ENCODE data around the gene HORMAD2.

Gene HORMAD2

GRCh38 chr22:30114361-30114760, 34.1 kb downstream of the HORMAD2 start:
- DNase-seq = no peak

- no peak for DNase-seq
Observed at GRCh38 chr22:30115705-30116104, 35.4 kb downstream of the HORMAD2 start.

- no peak for DNase-seq
Observed at GRCh38 chr22:30116362-30117117, 36.3 kb downstream of the HORMAD2 start.

GRCh38 chr22:30117256-30117655, 37.0 kb downstream of the HORMAD2 start:
- DNase-seq = no peak

- no peak for DNase-seq
Observed at GRCh38 chr22:30118291-30118690, 38.0 kb downstream of the HORMAD2 start.

GRCh38 chr22:30121960-30122359, 41.7 kb downstream of the HORMAD2 start:
- no peak for DNase-seq

GRCh38 chr22:30123463-30123862, 43.2 kb downstream of the HORMAD2 start:
- DNase-seq = no peak

- no peak for DNase-seq
Observed at GRCh38 chr22:30127749-30128166, 47.5 kb downstream of the HORMAD2 start.

GRCh38 chr22:30128511-30128910, 48.2 kb downstream of the HORMAD2 start:
- DNase-seq = no peak

- no peak for DNase-seq
Observed at GRCh38 chr22:30129636-30130035, 49.4 kb downstream of the HORMAD2 start.

- DNase-seq = no peak
Observed at GRCh38 chr22:30132290-30132996, 52.2 kb downstream of the HORMAD2 start.

- no peak for DNase-seq
Observed at GRCh38 chr22:30140414-30140813, 60.1 kb downstream of the HORMAD2 start.

- no peak for DNase-seq
Observed at GRCh38 chr22:30143265-30143664, 63.0 kb downstream of the HORMAD2 start.

- no peak for DNase-seq
Observed at GRCh38 chr22:30144391-30144790, 64.1 kb downstream of the HORMAD2 start.

GRCh38 chr22:30150212-30150611, 69.9 kb downstream of the HORMAD2 start:
- no peak for DNase-seq

GRCh38 chr22:30158277-30158676, 78.0 kb downstream of the HORMAD2 start:
- no peak for DNase-seq

GRCh38 chr22:30158744-30159500, 78.7 kb downstream of the HORMAD2 start:
- no peak for DNase-seq

- no peak for DNase-seq
Observed at GRCh38 chr22:30159561-30160353, 79.5 kb downstream of the HORMAD2 start.

- DNase-seq = no peak
Observed at GRCh38 chr22:30161051-30161469, 80.8 kb downstream of the HORMAD2 start.

- no peak for DNase-seq
Observed at GRCh38 chr22:30167296-30167695, 87.0 kb downstream of the HORMAD2 start.

- no peak for DNase-seq
Observed at GRCh38 chr22:30167734-30168133, 87.5 kb downstream of the HORMAD2 start.

GRCh38 chr22:30169002-30169401, 88.7 kb downstream of the HORMAD2 start:
- DNase-seq = no peak

- no peak for DNase-seq
Observed at GRCh38 chr22:30170129-30170528, 89.9 kb downstream of the HORMAD2 start.

Measured in right forelimb (tissue), 1 donor.